Kidney epithelial cell (primary cell): ENCODE measurements around the gene CDYL. TPM values are rescaled to one million over a fixed set of nuclear protein-coding genes. Genes with fewer than 3 reads are reported as not detected.

Experiments
- DNase-seq: peaks from one replicate; pipeline ENCODE4 v3.0.0-alpha.2; 2010; ENCODE audit warnings: low read depth
- H3K27me3 ChIP-seq: 2 replicates; pipeline ENCODE4 v1.6.0; 2011; ENCODE audit warnings: low read length; ENCODE audit not compliant: control insufficient read depth, insufficient read depth
- H3K36me3 ChIP-seq: 2 replicates; pipeline ENCODE4 v1.5.1; 2011; ENCODE audit warnings: low read length; ENCODE audit not compliant: control insufficient read depth, insufficient read depth
- H3K4me3 ChIP-seq: 2 replicates; pipeline ENCODE4 v1.5.1; 2011; ENCODE audit warnings: low read depth, mild to moderate bottlenecking, control low read depth, low read length
- CTCF ChIP-seq: IDR thresholded peaks from 2 replicates; pipeline ENCODE4 v1.5.1; 2011; ENCODE audit warnings: mild to moderate bottlenecking, moderate library complexity, low read length, control low read depth, inconsistent platforms; ENCODE audit not compliant: insufficient read depth, poor library complexity, severe bottlenecking
- total RNA-seq: library from RNA; depleted of rRNA; stranded (reverse); fragments of >200 nt; gene quantifications from 2 replicates; pipeline ENCODE4 v1.2.3, GENCODE V29; 2015

The CDYL gene
- total RNA-seq, 1 donor from 2014 or later, result 46.7 TPM

- H3K4me3 ChIP-seq, result no peak overlapping the region
- H3K36me3 ChIP-seq, result no peaks in the 10 kb centered on the region
- no peak for DNase-seq
- no peaks in the 10 kb centered on the region for H3K27me3 ChIP-seq
- no peak for TF ChIP-seq CTCF
Observed at GRCh38 chr6:4965562-4966389, 189.6 kb downstream of the CDYL start.

- no peak for DNase-seq
- no peaks in the 10 kb centered on the region for H3K36me3 ChIP-seq
- no peaks in the 10 kb centered on the region for H3K27me3 ChIP-seq
- H3K4me3 ChIP-seq, result no peak overlapping the region
- no peak for TF ChIP-seq CTCF
Observed at GRCh38 chr6:4967301-4968030, 191.3 kb downstream of the CDYL start.

- H3K27me3 ChIP-seq, result peaks cover 2% of the 10 kb centered on the region
- TF ChIP-seq CTCF, result no peak
- H3K36me3 ChIP-seq, result no peaks in the 10 kb centered on the region
Observed at GRCh38 chr6:4969609-4970285, 193.5 kb downstream of the CDYL start.

GRCh38 chr6:4970739-4971395 lies 194.7 kb downstream of the CDYL start:
- Histone ChIP-seq H3K27me3 (peaks cover 2% of the 10 kb centered on the region), H3K36me3 (no peaks in the 10 kb centered on the region), H3K4me3 (no peak overlapping the region)
- no peak for TF ChIP-seq CTCF
- no peak for DNase-seq

More at GRCh38 chr6:4969609-4970285, 193.5 kb downstream of the CDYL start:
- H3K4me3 ChIP-seq, result no peak overlapping the region
- DNase-seq, result no peak

- H3K27me3 ChIP-seq, result peaks cover 2% of the 10 kb centered on the region
- no peak for TF ChIP-seq CTCF
Observed at GRCh38 chr6:4971851-4972250, 195.6 kb downstream of the CDYL start.

More at GRCh38 chr6:4971851-4972250, 195.6 kb downstream of the CDYL start:
- no peak for DNase-seq
- no peak overlapping the region for H3K4me3 ChIP-seq
- no peaks in the 10 kb centered on the region for H3K36me3 ChIP-seq
